Peyer's patch (tissue), 4 donors: ENCODE data around the gene TTC9. TPM values are rescaled to one million over a fixed set of nuclear protein-coding genes. Genes with fewer than 3 reads are reported as not detected.

ENCODE experiments used
- DNase-seq, 3 donors: peaks; one replicate each; pipeline ENCODE4 v3.0.0-alpha.2; 2017 to 2019
- H3K27ac ChIP-seq, 4 donors: fragments of 200-600 bp; sonication (generic); one replicate each; pipeline ENCODE4 v1.5.1; 2016 to 2019
- H3K27me3 ChIP-seq, 2 donors: fragments of 200-600 bp; sonication (generic); one replicate each; pipeline ENCODE4 v1.5.1; 2019
- H3K36me3 ChIP-seq, 3 donors: fragments of 200-600 bp; sonication (generic); one replicate each; pipeline ENCODE4 v1.5.1; 2016 to 2019
- H3K4me1 ChIP-seq, 4 donors: fragments of 200-600 bp; sonication (generic); one replicate each; pipeline ENCODE4 v1.5.1; 2016 to 2019
- H3K4me3 ChIP-seq, 4 donors: fragments of 200-600 bp; sonication (generic); 1 replicate in 3 of 4; 2 replicates in 1 of 4; pipeline ENCODE4 v1.5.1; 2016 to 2019; ENCODE audit warnings: mild to moderate bottlenecking in 1 of 4
- H3K9me3 ChIP-seq, 4 donors: fragments of 200-600 bp; sonication (generic); one replicate each; pipeline ENCODE4 v1.5.1; 2016 to 2019; ENCODE audit warnings: mild to moderate bottlenecking in 1 of 4
- POLR2A ChIP-seq, 2 donors: fragments of 450-650 bp; IDR thresholded peaks; one replicate each; pipeline ENCODE4 v1.5.1; 2017; ENCODE audit warnings: antibody characterized with exemption in 2 of 2, mild to moderate bottlenecking in 2 of 2, moderate library complexity in 2 of 2
- total RNA-seq, 4 donors: library from RNA; depleted of rRNA; stranded (reverse); fragments of >200 nt; gene quantifications; one replicate each; pipeline ENCODE4 v1.1.0, GENCODE V29; 2016
- TF ChIP-seq, protein P1 (sequence below), 6 experiments: fragments of 450-650 bp in 4 of 6; fragments of 200-600 bp in 2 of 6; sonication (generic) in 1 of 6; IDR thresholded peaks; one replicate each; pipeline ENCODE4 v1.5.1; 2017 to 2019; ENCODE audit warnings: antibody characterized with exemption in 6 of 6, mild to moderate bottlenecking in 3 of 6, moderate library complexity in 1 of 6

The TTC9 gene
- total RNA-seq, 4 donors from 2014 or later, result 0.35 to 0.83 (median 0.46) TPM

DNA sequence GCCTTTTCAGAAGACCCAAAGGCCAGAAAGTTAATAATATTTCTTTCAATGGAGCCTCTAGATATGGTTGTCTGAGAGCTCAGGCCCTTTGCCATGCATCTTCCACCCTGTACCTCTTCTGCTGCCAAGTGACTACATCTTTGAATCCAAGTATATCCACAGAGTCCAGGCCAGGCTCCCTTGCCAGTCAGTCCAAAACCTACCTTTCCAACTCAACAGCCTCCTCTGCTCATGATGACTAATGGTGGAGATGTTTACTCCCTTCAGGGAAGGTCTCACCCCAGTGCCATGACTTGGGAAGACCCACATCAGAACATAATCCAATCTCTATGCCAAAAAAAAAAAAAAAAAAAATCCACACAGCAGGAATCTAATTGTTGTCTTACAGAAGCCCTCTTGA, 20.4 kb downstream of the TTC9 start:
- Histone ChIP-seq H3K36me3 (no peaks in the 10 kb centered on the region), H3K9me3 (no peaks in the 10 kb centered on the region), H3K27ac (peak overlapping the region in 2 of 4 donors; percentile 2 to 52), H3K4me3 (no peak overlapping the region), H3K27me3 (no peaks in the 10 kb centered on the region), H3K4me1 (peaks cover 0 to 22% (median 11%) of the 10 kb centered on the region in 4 donors)
- TF ChIP-seq, protein P1, sequence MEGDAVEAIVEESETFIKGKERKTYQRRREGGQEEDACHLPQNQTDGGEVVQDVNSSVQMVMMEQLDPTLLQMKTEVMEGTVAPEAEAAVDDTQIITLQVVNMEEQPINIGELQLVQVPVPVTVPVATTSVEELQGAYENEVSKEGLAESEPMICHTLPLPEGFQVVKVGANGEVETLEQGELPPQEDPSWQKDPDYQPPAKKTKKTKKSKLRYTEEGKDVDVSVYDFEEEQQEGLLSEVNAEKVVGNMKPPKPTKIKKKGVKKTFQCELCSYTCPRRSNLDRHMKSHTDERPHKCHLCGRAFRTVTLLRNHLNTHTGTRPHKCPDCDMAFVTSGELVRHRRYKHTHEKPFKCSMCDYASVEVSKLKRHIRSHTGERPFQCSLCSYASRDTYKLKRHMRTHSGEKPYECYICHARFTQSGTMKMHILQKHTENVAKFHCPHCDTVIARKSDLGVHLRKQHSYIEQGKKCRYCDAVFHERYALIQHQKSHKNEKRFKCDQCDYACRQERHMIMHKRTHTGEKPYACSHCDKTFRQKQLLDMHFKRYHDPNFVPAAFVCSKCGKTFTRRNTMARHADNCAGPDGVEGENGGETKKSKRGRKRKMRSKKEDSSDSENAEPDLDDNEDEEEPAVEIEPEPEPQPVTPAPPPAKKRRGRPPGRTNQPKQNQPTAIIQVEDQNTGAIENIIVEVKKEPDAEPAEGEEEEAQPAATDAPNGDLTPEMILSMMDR (IDR thresholded peaks at IDR 0.05), result no peak
- no peak for TF ChIP-seq POLR2A (IDR thresholded peaks at IDR 0.05)
- no peak for DNase-seq

DNA sequence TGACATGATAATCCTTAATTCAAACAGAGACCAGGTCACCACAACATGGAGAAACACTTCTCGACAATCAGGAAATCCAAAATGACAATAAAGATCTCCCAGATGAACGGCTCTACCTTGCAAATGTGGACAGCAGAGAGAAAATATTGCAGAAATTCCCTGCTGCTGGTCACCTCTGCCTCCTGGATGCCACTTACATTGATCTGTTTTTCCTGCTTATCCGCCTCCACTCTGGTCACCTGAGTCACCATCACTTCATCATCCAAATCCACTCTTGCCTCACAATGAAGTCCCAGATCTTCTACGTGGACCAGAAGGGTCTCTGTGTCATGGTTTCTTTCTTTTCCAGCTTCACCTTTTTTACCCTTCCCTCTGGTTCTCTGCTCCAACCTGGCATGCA, 21.1 kb downstream of the TTC9 start:
- TF ChIP-seq POLR2A (IDR thresholded peaks at IDR 0.05), result no peak
- TF ChIP-seq, protein P1 (IDR thresholded peaks at IDR 0.05), result no peak
- Histone ChIP-seq H3K4me1 (peaks cover 0 to 22% (median 11%) of the 10 kb centered on the region in 4 donors), H3K4me3 (no peak overlapping the region), H3K36me3 (no peaks in the 10 kb centered on the region), H3K27ac (no peak overlapping the region), H3K9me3 (no peaks in the 10 kb centered on the region), H3K27me3 (no peaks in the 10 kb centered on the region)
- no peak for DNase-seq

DNA sequence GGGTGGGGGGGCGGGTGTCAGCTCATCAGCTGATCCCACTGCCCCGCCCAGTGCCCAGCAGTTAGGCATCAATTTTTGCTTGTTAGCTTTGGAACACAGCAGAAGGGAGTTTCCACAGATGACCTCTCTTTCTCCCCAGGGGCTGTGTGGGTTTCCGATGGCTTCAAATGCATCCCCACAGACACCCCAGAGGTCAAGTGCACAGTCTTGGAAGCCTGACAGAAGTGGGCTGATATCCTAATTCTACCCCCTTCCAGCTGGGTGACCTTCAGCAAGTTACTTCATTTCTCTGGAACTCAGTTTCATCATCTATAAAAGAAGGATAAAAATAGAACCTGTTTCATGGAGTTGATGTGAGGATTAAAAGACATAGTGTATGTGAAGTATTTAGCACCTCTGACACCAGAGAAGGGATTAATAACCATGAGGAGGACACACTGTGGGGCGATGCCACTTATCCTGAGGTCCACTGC, 22.0 kb downstream of the TTC9 start:
- H3K36me3 ChIP-seq, result no peaks in the 10 kb centered on the region
- H3K27me3 ChIP-seq, result no peaks in the 10 kb centered on the region
- DNase-seq, result peak in 2 of 3 donors; percentile 28 to 54
- H3K4me1 ChIP-seq, result peaks cover 0 to 22% (median 11%) of the 10 kb centered on the region in 4 donors
- no peak overlapping the region for H3K4me3 ChIP-seq
- no peaks in the 10 kb centered on the region for H3K9me3 ChIP-seq
- no peak for TF ChIP-seq POLR2A (IDR thresholded peaks at IDR 0.05)
- TF ChIP-seq, protein P1 (IDR thresholded peaks at IDR 0.05), result no peak
- peak overlapping the region in 2 of 4 donors; percentile 0 to 76 for H3K27ac ChIP-seq

DNA sequence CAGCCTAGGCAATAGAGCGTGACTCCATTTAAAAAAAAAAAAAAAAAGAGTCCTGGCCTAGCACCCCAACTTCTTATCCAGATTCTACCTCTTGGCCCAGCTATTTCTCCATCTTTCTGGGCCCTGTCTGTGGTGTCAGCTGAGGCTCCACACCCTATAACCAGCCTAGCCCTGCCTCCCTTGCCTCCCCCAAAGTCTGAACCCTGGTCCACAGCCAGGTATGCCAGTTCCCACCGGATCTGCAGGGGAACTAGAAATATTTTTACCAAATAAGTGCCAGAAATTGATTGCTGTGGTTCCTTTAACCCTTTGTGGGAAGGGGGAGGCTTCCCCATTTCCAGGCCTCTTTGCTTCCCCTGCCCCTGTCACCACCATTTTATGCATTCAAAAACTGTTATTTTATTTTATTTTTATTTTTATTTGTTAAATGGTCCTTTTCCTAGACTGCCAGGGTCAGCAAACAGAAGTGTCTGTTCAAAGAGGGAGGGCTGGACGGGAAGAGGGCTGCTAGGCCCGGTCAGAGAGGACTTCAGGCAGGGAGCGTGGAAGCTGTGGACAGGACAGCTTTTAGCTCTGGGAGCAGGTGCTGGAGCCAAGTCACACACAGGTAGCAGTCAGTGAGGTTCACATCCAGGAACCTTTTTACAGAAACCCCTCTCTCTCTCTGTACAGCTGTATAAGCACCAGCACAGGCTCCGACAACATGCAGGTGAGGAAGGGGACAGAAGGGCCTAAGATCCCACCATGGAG, 23.2 kb downstream of the TTC9 start:
- no peaks in the 10 kb centered on the region for H3K36me3 ChIP-seq
- H3K9me3 ChIP-seq, result no peaks in the 10 kb centered on the region
- no peak overlapping the region for H3K4me3 ChIP-seq
- H3K4me1 ChIP-seq, result peaks cover 0 to 22% (median 11%) of the 10 kb centered on the region in 4 donors
- TF ChIP-seq POLR2A (IDR thresholded peaks at IDR 0.05), result no peak
- TF ChIP-seq, protein P1 (IDR thresholded peaks at IDR 0.05), result no peak
- H3K27ac ChIP-seq, result peak overlapping the region in 2 of 4 donors; percentile 62 to 76
- no peaks in the 10 kb centered on the region for H3K27me3 ChIP-seq
- DNase-seq, result no peak

DNA sequence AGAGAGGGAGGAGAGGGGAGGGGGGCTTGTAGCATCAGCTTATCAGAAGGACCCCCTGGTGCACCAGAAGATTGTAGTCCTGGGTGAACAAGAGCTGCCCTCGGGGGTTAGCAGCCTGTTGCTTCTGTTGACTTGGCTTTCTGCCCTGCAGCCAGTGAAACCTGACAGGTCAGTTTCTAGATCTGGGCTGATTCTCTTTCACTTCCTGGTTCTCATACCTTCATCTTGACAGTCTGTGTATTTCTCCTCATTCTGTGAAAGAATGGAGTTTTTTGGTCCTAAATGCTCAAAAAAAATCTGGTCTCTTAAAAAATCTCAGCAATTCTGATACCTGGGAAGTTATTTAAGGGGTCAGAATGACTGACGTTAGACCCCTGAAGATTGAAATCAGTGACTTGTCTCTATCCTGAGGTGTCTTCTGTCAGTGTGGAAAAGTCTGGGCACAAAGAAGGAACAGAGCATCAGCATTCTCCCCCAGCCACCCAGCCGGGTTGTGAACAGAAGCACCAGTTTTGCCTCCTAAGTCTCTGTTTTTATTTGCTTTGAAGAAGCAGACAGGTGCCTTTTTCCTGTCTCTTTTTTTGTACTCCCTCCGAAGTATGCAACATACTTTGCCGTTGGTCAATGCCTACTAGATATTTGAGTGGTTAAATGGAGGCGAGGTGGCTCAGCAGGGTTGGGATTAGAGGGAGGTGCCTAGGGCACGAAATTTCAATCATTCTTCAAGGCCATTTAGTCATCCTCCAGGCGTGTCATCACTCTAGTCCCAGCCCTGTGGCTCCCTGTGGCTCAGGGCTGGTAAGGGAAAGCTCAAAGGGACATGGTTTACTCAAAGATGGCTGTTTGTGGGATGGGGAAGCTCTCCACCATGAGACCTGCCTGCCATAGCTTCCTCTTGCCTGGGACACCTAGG, 24.0 kb downstream of the TTC9 start:
- H3K27ac ChIP-seq, result peak overlapping the region in 3 of 4 donors; percentile 1 to 76 (median 62)
- DNase-seq, result peak; percentile 56 to 82 (median 64)
- TF ChIP-seq POLR2A (IDR thresholded peaks at IDR 0.05), result no peak
- TF ChIP-seq, protein P1 (IDR thresholded peaks at IDR 0.05), result no peak
- H3K9me3 ChIP-seq, result no peaks in the 10 kb centered on the region
- H3K36me3 ChIP-seq, result no peaks in the 10 kb centered on the region
- H3K4me3 ChIP-seq, result no peak overlapping the region
- H3K4me1 ChIP-seq, result peaks cover 0 to 22% (median 11%) of the 10 kb centered on the region in 4 donors
- H3K27me3 ChIP-seq, result no peaks in the 10 kb centered on the region
